Thoracic aorta (tissue), 2 donors: Measurements from ENCODE around the gene LRRC42. TPM values are rescaled to one million over a fixed set of nuclear protein-coding genes. Genes with fewer than 3 reads are reported as not detected.

Source experiments
- ATAC-seq: fragments of 150-250 bp; one replicate; pipeline ENCODE4 v1.8.0; 2017; ENCODE audit warnings: low read depth; ENCODE audit not compliant: insufficient number of reproducible peaks, low FRiP score
- DNase-seq: peaks from one replicate; pipeline ENCODE4 v3.0.0-alpha.2; 2020; ENCODE audit warnings: low spot score
- H3K27ac ChIP-seq, 2 donors: fragments of 200-600 bp; sonication (generic); 1 replicate in 1 of 2; 2 replicates in 1 of 2; pipeline ENCODE4 v1.5.1; 2016; ENCODE audit warnings: mild to moderate bottlenecking in 2 of 2, moderate library complexity in 2 of 2
- H3K27me3 ChIP-seq: fragments of 200-600 bp; sonication (generic); replicated peaks from 2 replicates; pipeline ENCODE4 v1.6.0; 2016; ENCODE audit warnings: mild to moderate bottlenecking; ENCODE audit not compliant: insufficient read depth
- H3K36me3 ChIP-seq: fragments of 200-600 bp; sonication (generic); one replicate; pipeline ENCODE4 v1.5.1; 2016
- H3K4me1 ChIP-seq, 2 donors: fragments of 200-600 bp; sonication (generic); 1 replicate in 1 of 2; 2 replicates in 1 of 2; pipeline versions ENCODE4 v1.5.1 to v1.6.0; 2016; ENCODE audit warnings: low read depth in 2 of 2, mild to moderate bottlenecking in 1 of 2; ENCODE audit not compliant: control insufficient read depth in 1 of 2
- H3K4me3 ChIP-seq: fragments of 200-600 bp; sonication (generic); 2 replicates; pipeline ENCODE4 v1.5.1; 2016; ENCODE audit warnings: mild to moderate bottlenecking
- H3K9me3 ChIP-seq: fragments of 200-600 bp; sonication (generic); 2 replicates; pipeline ENCODE4 v1.5.1; 2016
- total RNA-seq, 2 donors: library from RNA; depleted of rRNA; stranded (reverse); fragments of >200 nt; gene quantifications; one replicate each; pipeline versions ENCODE4 v1.1.0 to v1.2.3, GENCODE V29; 2016
- TF ChIP-seq, protein P1 (sequence below): fragments of 200-600 bp; sonication (generic); IDR thresholded peaks from one replicate; pipeline ENCODE4 v1.5.1; 2019; ENCODE audit warnings: antibody characterized with exemption

LRRC42 gene
- total RNA-seq, 2 donors from 2014 or later: 17.8 to 18.3 TPM

DNA sequence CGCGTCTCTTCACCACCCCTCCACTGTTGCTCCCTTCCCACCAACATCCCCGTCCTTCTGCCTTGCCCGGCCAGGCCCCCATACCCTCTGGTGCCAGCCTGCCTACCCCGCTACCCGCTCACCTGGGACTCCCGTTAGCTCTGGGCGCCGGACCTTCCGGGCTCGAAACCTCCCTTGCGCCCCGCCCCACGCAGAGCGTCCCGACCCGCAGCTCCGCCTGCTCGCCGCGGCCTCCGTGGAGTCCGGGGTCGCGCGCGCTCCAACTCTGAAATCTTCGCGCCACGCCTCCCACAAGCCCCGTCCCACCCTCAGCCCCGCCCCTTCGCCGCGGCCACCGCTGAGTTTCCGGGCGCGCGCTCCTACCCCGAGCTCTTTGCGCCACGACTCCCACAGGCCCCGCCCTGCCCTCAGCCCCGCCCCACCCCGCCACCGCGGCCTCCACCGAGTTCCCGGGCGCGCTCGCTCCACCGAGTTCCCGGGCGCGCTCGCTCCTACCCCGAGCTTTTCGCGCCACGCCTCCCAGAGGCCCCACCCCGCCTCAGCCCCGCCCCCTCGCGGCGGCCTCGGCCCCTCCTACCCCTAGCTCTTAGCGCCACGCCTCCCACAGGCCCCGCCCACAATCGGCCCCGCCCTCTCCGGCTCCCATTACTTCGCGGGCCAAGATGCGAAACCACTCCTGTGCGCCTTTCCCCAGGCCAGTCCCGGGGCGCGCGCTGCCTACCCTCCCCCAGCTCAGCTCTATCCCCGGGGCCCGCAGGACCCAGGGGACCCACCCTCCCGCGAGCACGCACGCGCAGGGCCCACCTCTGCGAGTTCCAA is 508 bp upstream of the LRRC42 start, which contains the start of gene IFT25:
TSS of gene IFT25 (minus strand) at position 267 of the 819 bp plus-strand sequence. CDS start 5,617 bp downstream, outside the sequence.
- ATAC-seq: peak; percentile 84
- Histone ChIP-seq H3K9me3 (no peaks in the 10 kb centered on the region), H3K27ac (peak within 1 kb of the TSS; percentile 83 to 88), H3K36me3 (no peaks in the 10 kb centered on the region), H3K4me3 (peak within 1 kb of the TSS; percentile 96), H3K4me1 (peaks cover 15 to 46% of the 10 kb centered on the region in 2 donors), H3K27me3 (no peaks in the 10 kb centered on the region)
- peak; percentile 92 for DNase-seq
- TF ChIP-seq, protein P1, sequence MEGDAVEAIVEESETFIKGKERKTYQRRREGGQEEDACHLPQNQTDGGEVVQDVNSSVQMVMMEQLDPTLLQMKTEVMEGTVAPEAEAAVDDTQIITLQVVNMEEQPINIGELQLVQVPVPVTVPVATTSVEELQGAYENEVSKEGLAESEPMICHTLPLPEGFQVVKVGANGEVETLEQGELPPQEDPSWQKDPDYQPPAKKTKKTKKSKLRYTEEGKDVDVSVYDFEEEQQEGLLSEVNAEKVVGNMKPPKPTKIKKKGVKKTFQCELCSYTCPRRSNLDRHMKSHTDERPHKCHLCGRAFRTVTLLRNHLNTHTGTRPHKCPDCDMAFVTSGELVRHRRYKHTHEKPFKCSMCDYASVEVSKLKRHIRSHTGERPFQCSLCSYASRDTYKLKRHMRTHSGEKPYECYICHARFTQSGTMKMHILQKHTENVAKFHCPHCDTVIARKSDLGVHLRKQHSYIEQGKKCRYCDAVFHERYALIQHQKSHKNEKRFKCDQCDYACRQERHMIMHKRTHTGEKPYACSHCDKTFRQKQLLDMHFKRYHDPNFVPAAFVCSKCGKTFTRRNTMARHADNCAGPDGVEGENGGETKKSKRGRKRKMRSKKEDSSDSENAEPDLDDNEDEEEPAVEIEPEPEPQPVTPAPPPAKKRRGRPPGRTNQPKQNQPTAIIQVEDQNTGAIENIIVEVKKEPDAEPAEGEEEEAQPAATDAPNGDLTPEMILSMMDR: no peak

DNA sequence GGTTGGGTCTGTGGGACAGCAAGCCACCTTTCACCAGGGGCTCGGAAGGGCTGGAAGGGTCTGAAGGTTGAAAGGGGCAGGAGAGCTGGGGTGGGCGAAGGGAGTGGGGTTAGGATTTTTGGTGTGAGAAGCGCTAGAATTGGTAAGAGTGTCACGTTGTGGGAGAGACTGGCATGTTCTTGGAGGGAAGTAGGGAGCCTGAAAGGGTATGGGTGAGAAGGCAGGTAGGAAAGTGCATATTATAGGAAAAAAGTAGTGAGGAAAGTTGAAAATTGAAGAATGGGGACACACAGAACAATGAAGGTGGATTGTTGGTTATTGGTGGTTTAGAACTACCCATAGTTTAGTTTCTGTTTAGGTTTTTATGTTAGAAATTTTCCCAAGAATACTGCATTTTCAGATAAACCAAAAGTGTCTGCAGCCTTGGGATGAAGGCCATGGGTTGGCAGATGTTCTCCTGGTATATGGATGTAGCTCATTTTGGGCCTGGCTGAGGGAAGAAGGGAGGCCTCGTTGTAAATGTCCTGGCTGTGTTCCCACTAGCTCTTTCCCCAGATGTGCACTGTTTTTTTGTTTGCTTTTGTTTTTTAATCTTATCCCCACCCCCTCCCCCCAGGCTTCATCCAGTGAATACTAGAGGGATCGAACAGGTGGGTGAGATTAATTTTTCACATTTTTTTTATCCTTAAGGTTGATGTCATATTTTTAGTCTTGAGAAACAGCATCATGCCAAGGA is 1.2 kb downstream of the LRRC42 start:
- DNase-seq (no peak), ATAC-seq (no peak)
- TF ChIP-seq, protein P1: no peak
- Histone ChIP-seq H3K4me3 (peak overlapping the region; percentile 96), H3K36me3 (peaks cover 7% of the 10 kb centered on the region), H3K9me3 (no peaks in the 10 kb centered on the region), H3K27ac (peak overlapping the region; percentile 76 to 83), H3K4me1 (peaks cover 15 to 46% of the 10 kb centered on the region in 2 donors), H3K27me3 (no peaks in the 10 kb centered on the region)

GRCh38 chr1:53948291-53948690 is 2.1 kb downstream of the LRRC42 start:
- DNase-seq: no peak
- peaks cover 7% of the 10 kb centered on the region for H3K36me3 ChIP-seq
- TF ChIP-seq, protein P1: no peak
- no peak overlapping the region for H3K4me3 ChIP-seq
- H3K27me3 ChIP-seq: no peaks in the 10 kb centered on the region
- H3K9me3 ChIP-seq: no peaks in the 10 kb centered on the region
- H3K27ac ChIP-seq: peak overlapping the region in 1 of 2 donors; percentile 76
- peaks cover 15 to 46% of the 10 kb centered on the region in 2 donors for H3K4me1 ChIP-seq
- no peak for ATAC-seq

GRCh38 chr1:53949023-53949990 is 3.2 kb downstream of the LRRC42 start:
- Histone ChIP-seq H3K9me3 (no peaks in the 10 kb centered on the region), H3K27ac (no peak overlapping the region), H3K4me3 (no peak overlapping the region), H3K27me3 (no peaks in the 10 kb centered on the region), H3K36me3 (peaks cover 7% of the 10 kb centered on the region), H3K4me1 (peaks cover 13 to 38% of the 10 kb centered on the region in 2 donors)
- TF ChIP-seq, protein P1: peak; percentile 39
- no peak for ATAC-seq
- no peak for DNase-seq
